Measurements from ENCODE around the gene ZNF287. TPM values are rescaled to one million over a fixed set of nuclear protein-coding genes. Genes with fewer than 3 reads are reported as not detected.
A peak's percentile ranks its signal among the peaks of the same experiment; 100 is the strongest.

The ZNF287 gene
- total and polyA plus RNA-seq, 9 of the 15 experiments (the other 6 are each of a cell fraction or from before 2014, with no cell fraction given): 0.01 to 0.27 (median 0.18) TPM; not detected in 2

- Histone ChIP-seq H3K4me3 (peak overlapping the region; percentile 16), H3K27ac (ENCODE audit: extremely low read depth, low read depth, low read length) (no peak overlapping the region), H3K4me2 (ENCODE audit: insufficient read depth, low read length) (peak overlapping the region; percentile 60), H4K20me1 (replicated peaks; ENCODE audit: control insufficient read depth, insufficient read depth, low read length) (no peaks in the 10 kb centered on the region), H3K4me1 (replicated peaks in 1 of 2; ENCODE audit: control insufficient read depth in 2 of 2, insufficient read depth in 2 of 2, low read length in 2 of 2) (peaks cover 0 to 11% of the 10 kb centered on the region in 2 experiments; a peak in 4 of 5 replicates), H3K79me2 (ENCODE audit: control insufficient read depth, insufficient read depth, low read length) (no peaks in the 10 kb centered on the region), H2AFZ (ENCODE audit: low read depth, low read length) (peak overlapping the region; percentile 76), H3K9me1 (ENCODE audit: control insufficient read depth, insufficient read depth, low read length) (no peaks in the 10 kb centered on the region), H3K36me3 (ENCODE audit: control insufficient read depth, insufficient read depth, low read length) (no peaks in the 10 kb centered on the region), H3K9me3 (replicated peaks; ENCODE audit: control insufficient read depth, insufficient read depth, low read depth, low read length) (no peaks in the 10 kb centered on the region; the same call in 1 of the 2 replicates), H3K9ac (ENCODE audit: insufficient read depth in 1 of 2, low read depth in 2 of 2, low read length in 2 of 2) (peak overlapping the region in 1 of 2 experiments; percentile 88; a peak in 2 of 4 replicates), H3K27me3 (ENCODE audit: control insufficient read depth in 2 of 2, insufficient read depth in 2 of 2, low read length in 2 of 2) (no peaks in the 10 kb centered on the region)
- ATAC-seq: peak; percentile 93
- 2% methylated on average over 14 of the region's 53 CpGs for WGBS (ENCODE audit: insufficient coverage, low coverage, missing lambda C conversion rate)
- ChIA-PET POLR2A (interaction anchor here (0.7 kb wide), 1 partner anchor 13 kb away, joined by 4 read pairs; no protein-coding TSS in a partner anchor), CTCF (ENCODE audit: low intra/inter-chr PET ratio) (interaction anchor here (0.6 to 0.7 kb wide), 2 partner anchors 225 to 280 kb away, joined by 3 read pairs; no protein-coding TSS in a partner anchor)
- no TSS peak for BruUV-seq (replicated peaks)
- in situ Hi-C loops (cut with MboI) (loop anchor here (25.0 kb wide), 1 partner anchor 1848 kb away; no protein-coding TSS in a partner anchor), intact Hi-C loops (cut with micrococcal nuclease) (no loop called here)
- peak; percentile 78 for FAIRE-seq
- DNase-seq (ENCODE audit: extremely low read depth in 1 of 4, low spot score in 3 of 4): peak; percentile 82 to 92 (median 88)
- no peak for TF ChIP-seq SMARCC2 (IDR thresholded peaks at IDR 0.05; ENCODE audit: low read depth)
- TF ChIP-seq TEAD2 (tag; IDR thresholded peaks at IDR 0.05): no peak
- no peak for TF ChIP-seq CTBP1 (IDR thresholded peaks at IDR 0.05; ENCODE audit: borderline replicate concordance)
- no peak for TF ChIP-seq HNRNPUL1 (IDR thresholded peaks at IDR 0.05; ENCODE audit: low read length)
- no peak for TF ChIP-seq GMEB1 (CRISPR knock-in tag; IDR thresholded peaks at IDR 0.05)
- TF ChIP-seq SMC3 (conservative IDR thresholded peaks at IDR 0.05; ENCODE audit: insufficient read depth, low read depth, low read length): peak; percentile 59
- no peak for TF ChIP-seq ELK3 (CRISPR knock-in tag; IDR thresholded peaks at IDR 0.05)
- no peak for TF ChIP-seq PHTF2 (CRISPR knock-in tag; IDR thresholded peaks at IDR 0.05)
- TF ChIP-seq ATF6 (CRISPR knock-in tag; IDR thresholded peaks at IDR 0.05): no peak
- peak; percentile 6 for TF ChIP-seq MEIS2 (IDR thresholded peaks at IDR 0.05; ENCODE audit: partially characterized antibody)
- TF ChIP-seq CC2D1A (IDR thresholded peaks at IDR 0.05): no peak
- no peak for TF ChIP-seq PHB2 (IDR thresholded peaks at IDR 0.05; ENCODE audit: low read depth)
- no peak for TF ChIP-seq SRSF7 (optimal IDR thresholded peaks at IDR 0.05; ENCODE audit: low read depth, low read length)
- no peak for TF ChIP-seq CEBPB (tag; IDR thresholded peaks at IDR 0.05)
- TF ChIP-seq GTF2F1 (IDR thresholded peaks at IDR 0.05; ENCODE audit: low read depth, low read length): no peak
Measured at GRCh38 chr17:16589097-16589969, 20.3 kb upstream of the ZNF287 start.

All from K562 (cell line).